ENCODE data around the gene RASGRF2. TPM values are rescaled to one million over a fixed set of nuclear protein-coding genes. Genes with fewer than 3 reads are reported as not detected.
"Not testable (repeated sequence)": the region's sequence is repeated elsewhere in the genome, so short reads cannot be mapped to it uniquely, and the experiment has no call there.

Gene RASGRF2
- polyA plus RNA-seq, 2 of the 4 experiments (the other 2 are of a cell fraction) = 1.4 to 2.1 TPM

DNA sequence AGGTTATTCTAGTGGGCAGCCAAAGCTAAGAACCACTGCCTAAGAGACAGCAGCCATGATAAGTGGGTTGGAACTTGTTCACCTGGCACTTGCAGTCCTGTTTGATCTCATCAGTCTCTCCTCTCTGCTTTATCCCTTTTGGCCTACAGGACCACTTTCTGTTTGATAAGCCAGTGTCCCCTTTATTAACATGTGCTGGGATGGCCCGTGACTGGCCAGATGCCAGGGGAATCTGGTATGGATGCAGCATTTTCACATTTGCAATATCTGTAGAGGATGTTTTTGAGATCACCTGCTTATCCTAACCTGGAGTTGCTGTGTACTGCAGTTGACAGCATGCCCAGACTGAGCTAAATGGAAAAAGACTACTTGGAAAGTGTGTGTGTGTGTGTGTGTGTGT lies 296.6 kb downstream of the RASGRF2 start (continued):
- TF ChIP-seq, protein P1, sequence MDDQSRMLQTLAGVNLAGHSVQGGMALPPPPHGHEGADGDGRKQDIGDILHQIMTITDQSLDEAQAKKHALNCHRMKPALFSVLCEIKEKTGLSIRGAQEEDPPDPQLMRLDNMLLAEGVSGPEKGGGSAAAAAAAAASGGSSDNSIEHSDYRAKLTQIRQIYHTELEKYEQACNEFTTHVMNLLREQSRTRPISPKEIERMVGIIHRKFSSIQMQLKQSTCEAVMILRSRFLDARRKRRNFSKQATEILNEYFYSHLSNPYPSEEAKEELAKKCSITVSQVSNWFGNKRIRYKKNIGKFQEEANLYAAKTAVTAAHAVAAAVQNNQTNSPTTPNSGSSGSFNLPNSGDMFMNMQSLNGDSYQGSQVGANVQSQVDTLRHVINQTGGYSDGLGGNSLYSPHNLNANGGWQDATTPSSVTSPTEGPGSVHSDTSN (IDR thresholded peaks at IDR 0.05) = no peak
- TF ChIP-seq RAD21 (conservative IDR thresholded peaks at IDR 0.05 in 1 of 2, IDR thresholded peaks at IDR 0.05 in 1 of 2) (no peak), CHD2 (IDR thresholded peaks at IDR 0.05; ENCODE audit: low read length, partially characterized antibody) (no peak), CBX8 (IDR thresholded peaks at IDR 0.05) (no peak)

DNA sequence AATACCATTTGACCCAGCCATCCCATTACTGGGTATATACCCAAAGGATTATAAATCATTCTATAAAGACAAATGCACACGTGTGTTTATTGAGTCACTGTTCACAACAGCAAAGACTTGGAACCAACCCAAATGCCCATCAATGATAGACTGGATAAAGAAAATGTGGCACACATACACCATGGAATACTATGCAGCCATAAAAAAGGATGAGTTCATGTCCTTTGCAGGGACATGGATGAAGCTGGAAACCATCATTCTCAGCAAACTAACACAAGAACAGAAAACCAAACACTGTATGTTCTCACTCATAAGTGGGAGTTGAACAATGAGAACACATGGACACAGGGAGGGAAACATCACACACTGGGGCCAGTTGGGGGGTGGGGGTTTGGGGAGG lies 302.6 kb downstream of the RASGRF2 start:
- DNase-seq (ENCODE audit: low read depth in 1 of 2, low spot score in 1 of 2); FAIRE-seq; H3K4me1 ChIP-seq; H3K27ac ChIP-seq; CTCF ChIA-PET; ATAC-seq; H3K9me3 ChIP-seq; H3K4me3 ChIP-seq; H3K4me2 ChIP-seq; POLR2A ChIA-PET: not testable (repeated sequence)
- 80% methylated on average over 1 of the region's 1 CpG for WGBS (ENCODE audit: missing lambda C conversion rate)

DNA sequence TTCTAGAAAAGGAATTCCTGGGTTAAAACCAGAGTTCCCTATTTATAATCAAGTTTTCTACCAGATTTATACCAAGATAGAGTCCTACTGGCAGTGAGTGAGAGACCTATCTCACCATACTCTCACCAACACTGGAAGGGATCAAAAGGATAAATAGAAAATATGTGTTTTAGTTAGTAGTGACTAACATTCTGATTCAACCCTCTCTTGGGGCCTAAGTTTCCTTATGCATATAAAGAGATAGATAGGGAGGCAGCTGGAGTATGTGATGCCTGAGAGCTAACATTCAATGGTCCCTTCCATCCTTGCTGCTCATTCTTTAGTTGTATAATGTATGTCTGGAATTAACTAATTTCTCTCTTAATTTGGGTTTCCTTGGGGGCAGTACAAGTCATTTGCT lies 304.9 kb downstream of the RASGRF2 start:
- H3K4me3 ChIP-seq = no peak overlapping the region
- no peak overlapping the region for H3K4me2 ChIP-seq
- CTCF ChIA-PET = no interaction called here
- H3K27ac ChIP-seq = no peak overlapping the region
- ATAC-seq (no peak), FAIRE-seq (no peak), DNase-seq (ENCODE audit: low read depth in 1 of 2, low spot score in 1 of 2) (no peak)
- H3K9me3 ChIP-seq = peaks cover 6% of the 10 kb centered on the region; the same call in 2 of the 3 replicates
- TF ChIP-seq, protein P2, sequence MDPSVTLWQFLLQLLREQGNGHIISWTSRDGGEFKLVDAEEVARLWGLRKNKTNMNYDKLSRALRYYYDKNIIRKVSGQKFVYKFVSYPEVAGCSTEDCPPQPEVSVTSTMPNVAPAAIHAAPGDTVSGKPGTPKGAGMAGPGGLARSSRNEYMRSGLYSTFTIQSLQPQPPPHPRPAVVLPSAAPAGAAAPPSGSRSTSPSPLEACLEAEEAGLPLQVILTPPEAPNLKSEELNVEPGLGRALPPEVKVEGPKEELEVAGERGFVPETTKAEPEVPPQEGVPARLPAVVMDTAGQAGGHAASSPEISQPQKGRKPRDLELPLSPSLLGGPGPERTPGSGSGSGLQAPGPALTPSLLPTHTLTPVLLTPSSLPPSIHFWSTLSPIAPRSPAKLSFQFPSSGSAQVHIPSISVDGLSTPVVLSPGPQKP (IDR thresholded peaks at IDR 0.05; ENCODE audit: low read depth, low read length) = no peak
- TF ChIP-seq NR3C1 (IDR thresholded peaks at IDR 0.05) = no peak
- TF ChIP-seq SMC3 (IDR thresholded peaks at IDR 0.05) = no peak
- POLR2A ChIA-PET = no interaction called here
- H3K4me1 ChIP-seq = peaks cover 21% of the 10 kb centered on the region

DNA sequence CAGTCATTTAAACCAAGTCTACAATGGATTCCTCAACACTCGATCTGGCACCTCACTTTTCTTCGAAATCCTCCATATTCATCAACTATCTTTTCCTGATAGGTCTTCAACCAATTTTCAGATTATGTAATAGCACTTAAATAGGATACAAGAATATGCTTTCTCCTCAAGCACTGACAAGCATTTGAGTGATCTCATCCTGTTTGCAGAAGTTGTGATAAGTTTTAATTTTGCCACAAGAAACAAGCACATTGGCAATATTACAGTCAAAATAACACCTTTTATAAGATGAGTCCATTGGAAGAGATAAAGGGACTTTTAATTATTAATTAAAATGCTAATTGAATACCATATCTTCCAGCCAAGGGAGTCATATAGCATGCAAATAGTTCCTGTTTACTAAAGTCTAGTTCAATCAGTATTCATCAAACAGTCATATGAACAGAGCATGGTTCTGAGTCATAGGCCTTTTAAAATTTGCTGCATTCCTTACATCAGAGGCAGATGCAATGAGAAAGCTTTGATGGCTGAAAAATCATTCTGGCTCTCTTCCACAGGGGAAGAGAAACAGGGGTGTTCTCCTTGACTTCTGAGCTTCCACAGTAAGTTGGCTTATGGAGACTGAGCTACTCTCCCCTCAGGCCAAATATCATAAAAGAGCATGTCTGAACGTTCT lies 308.5 kb downstream of the RASGRF2 start:
- ChIA-PET CTCF (interaction anchor here (0.6 kb wide), 1 partner anchor 1866 kb away, joined by 3 read pairs; no protein-coding TSS in a partner anchor), POLR2A (no interaction called here)
- Histone ChIP-seq H3K4me3 (no peak overlapping the region), H3K9me3 (no peaks in the 10 kb centered on the region), H3K4me1 (peaks cover 25% of the 10 kb centered on the region), H3K27ac (peak overlapping the region; percentile 58 to 77), H3K4me2 (peak overlapping the region; percentile 42)
- WGBS (ENCODE audit: missing lambda C conversion rate) = 51% methylated on average over 3 of the region's 3 CpGs
- no peak for FAIRE-seq
- TF ChIP-seq, protein P3, sequence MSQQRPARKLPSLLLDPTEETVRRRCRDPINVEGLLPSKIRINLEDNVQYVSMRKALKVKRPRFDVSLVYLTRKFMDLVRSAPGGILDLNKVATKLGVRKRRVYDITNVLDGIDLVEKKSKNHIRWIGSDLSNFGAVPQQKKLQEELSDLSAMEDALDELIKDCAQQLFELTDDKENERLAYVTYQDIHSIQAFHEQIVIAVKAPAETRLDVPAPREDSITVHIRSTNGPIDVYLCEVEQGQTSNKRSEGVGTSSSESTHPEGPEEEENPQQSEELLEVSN (IDR thresholded peaks at IDR 0.05; ENCODE audit: borderline replicate concordance, low read depth) = no peak
- TF ChIP-seq JUNB (IDR thresholded peaks at IDR 0.05) (peak; percentile 44), FOSL2 (IDR thresholded peaks at IDR 0.05) (0 out of 2 replicates have a peak, but pooled peaks have one; percentile 41), FOSL2 (CRISPR knock-in tag; IDR thresholded peaks at IDR 0.05) (peak; percentile 57)
- DNase-seq (ENCODE audit: low read depth in 1 of 2, low spot score in 1 of 2) = peak; percentile 33 to 42
- peak; percentile 86 to 94 for ATAC-seq

DNA sequence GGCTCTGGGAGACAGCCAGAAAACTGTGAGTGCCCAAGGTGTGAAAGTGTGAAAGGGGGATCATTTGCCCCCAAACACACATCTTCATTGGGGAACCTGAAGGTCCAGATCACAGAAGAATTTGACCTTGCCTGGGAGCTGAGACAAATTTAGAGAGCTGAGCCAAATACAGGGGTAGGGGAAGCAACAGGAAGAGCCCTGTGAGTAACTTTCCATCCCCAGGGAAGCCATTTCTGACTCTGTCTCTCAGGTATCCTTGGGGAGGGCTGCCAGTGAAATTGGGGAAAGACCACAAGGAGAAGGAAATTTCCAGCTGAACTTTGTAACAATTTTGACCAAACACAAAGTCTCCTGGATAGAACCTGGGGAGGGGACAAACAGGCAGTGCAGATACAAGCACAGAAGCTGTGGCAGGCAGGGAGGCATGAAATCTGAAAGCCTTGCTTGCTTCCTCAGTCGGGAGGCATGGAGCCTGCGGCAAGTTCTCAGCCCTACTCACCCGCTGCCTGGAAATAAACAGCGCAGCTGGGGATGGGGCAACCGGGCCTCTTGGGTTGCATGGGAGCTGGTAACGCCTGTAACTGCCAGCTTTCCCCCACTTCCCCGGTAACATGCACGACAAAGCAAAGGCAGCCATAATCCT lies 309.7 kb downstream of the RASGRF2 start:
- 95% methylated on average over 8 of the region's 8 CpGs for WGBS (ENCODE audit: missing lambda C conversion rate)
- H3K4me1 ChIP-seq = peaks cover 25% of the 10 kb centered on the region
- no peaks in the 10 kb centered on the region for H3K9me3 ChIP-seq
- ATAC-seq (no peak; a peak in 1 of 6 replicates), FAIRE-seq (no peak), DNase-seq (ENCODE audit: low read depth in 1 of 2, low spot score in 1 of 2) (no peak)
- ChIA-PET CTCF (interaction anchor here (1.3 to 1.6 kb wide), 3 partner anchors 27 to 75 kb away, joined by 3 to 5 read pairs (median 4); no protein-coding TSS in a partner anchor), POLR2A (no interaction called here)
- H3K4me2 ChIP-seq = peak overlapping the region; percentile 42; the same call in 2 of the 3 replicates
- peak overlapping the region; percentile 58 to 77 for H3K27ac ChIP-seq
- no peak overlapping the region for H3K4me3 ChIP-seq
- TF ChIP-seq EP300 (IDR thresholded peaks at IDR 0.05) (no peak), MAZ (IDR thresholded peaks at IDR 0.05; ENCODE audit: borderline replicate concordance, low read depth, low read length) (no peak), ZFP36 (IDR thresholded peaks at IDR 0.05; ENCODE audit: borderline replicate concordance, partially characterized antibody) (no peak), RFX5 (IDR thresholded peaks at IDR 0.05) (no peak), HOXB13 (CRISPR knock-in tag; IDR thresholded peaks at IDR 0.05; ENCODE audit: low read depth) (no peak), ZC3H11A (IDR thresholded peaks at IDR 0.05) (no peak), POLR2A (IDR thresholded peaks at IDR 0.05; ENCODE audit: low read length) (no peak), POLR2AphosphoS2 (conservative IDR thresholded peaks at IDR 0.05; ENCODE audit: low read length) (no peak), GATA3 (IDR thresholded peaks at IDR 0.05; ENCODE audit: borderline replicate concordance) (no peak)
- TF ChIP-seq, protein P4, sequence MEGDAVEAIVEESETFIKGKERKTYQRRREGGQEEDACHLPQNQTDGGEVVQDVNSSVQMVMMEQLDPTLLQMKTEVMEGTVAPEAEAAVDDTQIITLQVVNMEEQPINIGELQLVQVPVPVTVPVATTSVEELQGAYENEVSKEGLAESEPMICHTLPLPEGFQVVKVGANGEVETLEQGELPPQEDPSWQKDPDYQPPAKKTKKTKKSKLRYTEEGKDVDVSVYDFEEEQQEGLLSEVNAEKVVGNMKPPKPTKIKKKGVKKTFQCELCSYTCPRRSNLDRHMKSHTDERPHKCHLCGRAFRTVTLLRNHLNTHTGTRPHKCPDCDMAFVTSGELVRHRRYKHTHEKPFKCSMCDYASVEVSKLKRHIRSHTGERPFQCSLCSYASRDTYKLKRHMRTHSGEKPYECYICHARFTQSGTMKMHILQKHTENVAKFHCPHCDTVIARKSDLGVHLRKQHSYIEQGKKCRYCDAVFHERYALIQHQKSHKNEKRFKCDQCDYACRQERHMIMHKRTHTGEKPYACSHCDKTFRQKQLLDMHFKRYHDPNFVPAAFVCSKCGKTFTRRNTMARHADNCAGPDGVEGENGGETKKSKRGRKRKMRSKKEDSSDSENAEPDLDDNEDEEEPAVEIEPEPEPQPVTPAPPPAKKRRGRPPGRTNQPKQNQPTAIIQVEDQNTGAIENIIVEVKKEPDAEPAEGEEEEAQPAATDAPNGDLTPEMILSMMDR (IDR thresholded peaks at IDR 0.05) = no peak
- TF ChIP-seq, protein P5, sequence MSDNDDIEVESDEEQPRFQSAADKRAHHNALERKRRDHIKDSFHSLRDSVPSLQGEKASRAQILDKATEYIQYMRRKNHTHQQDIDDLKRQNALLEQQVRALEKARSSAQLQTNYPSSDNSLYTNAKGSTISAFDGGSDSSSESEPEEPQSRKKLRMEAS (IDR thresholded peaks at IDR 0.05) = no peak
- TF ChIP-seq, protein P2 (IDR thresholded peaks at IDR 0.05; ENCODE audit: low read depth, low read length) = no peak

All from A549 (cell line).